Fibroblast of gingiva (primary cell): ENCODE data around the gene KCNE2.
"Not testable (repeated sequence)": the region's sequence is repeated elsewhere in the genome, so short reads cannot be mapped to it uniquely, and the experiment has no call there.

Experiments used
- DNase-seq: peaks from one replicate; pipeline ENCODE4 v3.0.0-alpha.2; 2011; ENCODE audit warnings: low read depth

Gene KCNE2

GRCh38 chr21:34353182-34353581, 10.6 kb upstream of the KCNE2 start:
- no peak for DNase-seq

DNA sequence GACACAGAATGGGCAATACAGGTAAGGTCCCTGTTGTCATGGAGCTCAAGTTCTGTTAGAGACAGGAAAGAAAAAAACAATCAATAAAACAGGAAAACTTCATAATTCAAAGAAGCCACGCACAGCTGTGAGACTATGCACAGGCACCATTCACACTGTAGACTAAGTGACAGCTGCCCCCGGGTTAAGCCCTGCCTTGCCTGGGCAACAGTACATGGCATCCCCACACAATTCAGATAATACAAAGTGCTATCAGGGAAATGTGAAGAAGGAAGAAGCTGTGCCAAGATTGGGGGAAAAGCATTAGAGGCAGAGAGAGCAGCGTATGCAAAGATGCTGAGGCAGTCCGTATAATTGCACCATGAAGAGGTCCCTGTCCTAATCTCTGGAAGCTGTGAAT, 9.0 kb upstream of the KCNE2 start:
- no peak for DNase-seq

- no peak for DNase-seq
These were observed 8.2 kb upstream of the KCNE2 start for GRCh38 chr21:34355570-34355969.

GRCh38 chr21:34357889-34358288, 5.9 kb upstream of the KCNE2 start:
- DNase-seq: no peak

DNA sequence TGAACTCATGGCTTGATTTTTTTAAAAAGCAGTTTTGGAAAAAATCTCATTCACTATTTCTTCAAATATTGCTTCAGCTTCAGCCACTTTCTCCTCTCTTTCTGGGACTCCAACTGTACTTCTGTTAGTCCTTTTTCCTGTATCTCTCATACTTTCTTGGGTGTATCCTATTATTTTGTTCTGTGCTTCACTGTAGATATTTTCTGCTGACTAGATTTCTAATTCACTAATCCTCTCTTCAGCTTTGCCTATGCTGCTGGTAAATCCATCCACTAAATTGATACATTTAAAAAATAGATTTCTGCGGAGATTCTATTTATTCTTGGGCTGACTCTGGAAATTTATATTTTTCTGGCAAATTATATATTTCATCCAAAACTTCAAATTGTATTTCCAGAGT, 4.9 kb upstream of the KCNE2 start:
- DNase-seq: no peak

- no peak for DNase-seq
These were observed 3.1 kb upstream of the KCNE2 start for GRCh38 chr21:34360488-34361241.

DNA sequence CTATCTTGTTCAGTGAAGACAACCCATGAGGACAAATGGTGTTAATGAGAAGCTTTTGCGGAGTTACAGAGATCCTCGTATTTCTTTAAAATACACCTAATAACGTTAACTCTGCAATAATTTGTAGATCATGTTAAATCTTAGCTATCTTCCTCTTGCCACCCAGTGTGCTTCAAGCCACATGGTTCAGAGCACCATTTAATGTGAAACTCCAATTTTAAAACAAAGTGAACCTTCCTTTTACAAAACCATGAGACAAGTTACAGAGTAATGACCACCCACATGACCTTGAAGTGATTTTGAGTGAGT, 1.7 kb upstream of the KCNE2 start:
- no peak for DNase-seq

DNA sequence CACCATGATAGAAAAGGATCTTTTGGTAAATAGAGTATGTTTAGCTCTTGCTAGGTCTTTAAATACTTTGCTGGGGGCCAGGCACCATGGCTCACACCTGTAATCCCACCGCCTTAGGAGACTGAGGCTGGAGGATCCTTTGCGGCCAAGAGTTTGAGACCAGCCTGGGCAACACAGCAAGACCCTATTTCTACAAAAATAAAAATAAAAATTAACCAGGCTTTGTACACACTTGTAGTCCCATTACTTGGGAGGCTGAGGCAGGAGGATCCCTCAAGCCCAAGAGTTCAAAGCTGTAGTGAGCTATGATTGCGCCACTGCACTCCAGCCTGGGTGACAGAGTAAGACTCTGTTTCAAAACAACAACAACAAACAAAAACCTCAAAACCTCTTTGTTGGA, 1.1 kb upstream of the KCNE2 start:
- DNase-seq: no peak

DNA sequence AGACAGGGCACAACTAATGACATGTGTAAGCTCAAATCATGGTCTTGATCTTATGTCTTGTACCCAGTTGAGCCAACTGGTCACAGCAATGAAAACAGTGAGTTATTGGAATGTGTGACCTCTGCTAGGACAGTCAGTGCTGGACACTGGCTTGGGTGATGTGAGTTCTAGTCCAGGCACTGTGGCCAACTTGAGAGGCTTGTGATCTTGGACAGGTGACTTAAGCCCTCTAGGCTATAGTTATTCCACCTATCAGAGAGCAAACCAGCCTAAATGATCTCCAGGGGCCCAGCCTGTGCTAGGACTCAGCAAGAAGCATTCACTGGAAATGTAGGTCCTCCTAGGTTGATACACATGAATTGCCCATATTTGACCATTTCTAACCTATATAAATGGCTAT, 1.1 kb downstream of the KCNE2 start:
- DNase-seq: no peak

GRCh38 chr21:34365809-34366208, 2.0 kb downstream of the KCNE2 start:
- DNase-seq: no peak

DNA sequence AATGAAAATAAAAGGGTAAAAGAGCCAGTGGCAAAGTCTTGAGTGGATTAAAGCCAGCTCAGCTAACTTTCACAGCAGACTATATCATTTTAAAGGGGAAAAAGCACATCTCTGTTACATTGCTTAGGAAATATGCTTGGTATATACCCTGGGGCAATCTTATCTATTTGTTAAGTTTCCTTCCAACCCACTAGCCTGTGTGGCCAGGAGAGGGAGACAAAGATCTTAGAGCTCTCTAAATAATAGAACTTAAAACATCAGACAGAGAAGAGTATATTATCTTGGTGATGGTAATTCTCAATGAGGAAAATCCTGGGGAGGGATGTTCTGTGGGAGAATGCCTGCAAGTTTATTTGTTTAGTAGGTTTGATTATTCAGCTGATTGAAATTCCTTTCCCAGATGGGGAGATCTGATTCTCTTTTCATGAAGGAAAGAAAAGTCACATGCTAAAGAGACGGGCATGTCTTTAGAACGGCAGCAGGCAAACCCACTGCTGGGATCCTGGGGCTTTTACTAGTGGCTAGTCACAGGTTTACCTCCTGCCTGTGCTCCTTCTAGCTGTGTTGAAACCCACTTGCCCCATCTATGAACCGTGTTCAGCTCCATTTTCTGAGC, 3.6 kb downstream of the KCNE2 start:
- peak; percentile 83 for DNase-seq

DNA sequence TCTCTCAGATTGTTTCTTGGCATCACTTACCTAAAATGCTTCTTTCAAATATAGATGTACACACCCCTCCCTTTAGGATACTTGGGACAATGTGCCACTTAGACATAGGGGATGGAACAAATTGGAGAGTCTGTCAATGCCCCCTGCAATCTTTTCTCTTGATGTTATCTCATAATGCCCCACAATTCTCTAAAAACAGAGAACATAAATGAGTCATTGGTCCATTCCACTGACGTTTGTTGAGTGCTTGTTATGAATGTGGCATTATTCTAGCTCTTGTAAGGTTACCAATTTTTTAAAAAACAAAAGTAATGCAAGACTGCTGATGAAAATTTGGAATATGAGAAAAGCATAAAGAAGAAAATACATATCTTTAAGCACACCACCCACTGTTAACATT, 5.9 kb downstream of the KCNE2 start:
- no peak for DNase-seq

GRCh38 chr21:34372321-34372720, 8.5 kb downstream of the KCNE2 start:
- no peak for DNase-seq

DNA sequence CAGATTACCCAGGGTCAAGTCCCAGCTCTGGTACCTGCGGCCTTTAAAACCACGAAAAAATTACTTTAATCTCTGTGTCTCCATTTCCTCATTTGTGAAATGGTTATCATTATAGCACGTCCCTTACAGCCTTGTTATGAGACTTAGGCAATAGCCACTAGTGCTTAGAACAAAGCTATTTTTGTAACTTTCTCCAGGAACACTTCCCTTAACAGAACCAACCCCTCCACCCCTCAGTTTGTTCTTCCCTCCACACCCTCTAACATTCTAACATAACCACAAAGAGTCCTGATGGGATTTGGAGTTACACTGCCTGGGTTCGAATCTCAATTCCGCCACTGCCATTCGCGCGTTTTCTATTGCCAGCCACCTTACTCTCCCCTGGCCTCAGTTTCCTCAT, 10.7 kb downstream of the KCNE2 start:
- not testable (repeated sequence) for DNase-seq

GRCh38 chr21:34374940-34375618, 11.3 kb downstream of the KCNE2 start, which contains the start of gene SMIM11:
SMIM11 (plus strand) TSS chr21:34375507; CDS start chr21:34379505, 3,998 bp downstream.
- DNase-seq: not testable (repeated sequence)

DNA sequence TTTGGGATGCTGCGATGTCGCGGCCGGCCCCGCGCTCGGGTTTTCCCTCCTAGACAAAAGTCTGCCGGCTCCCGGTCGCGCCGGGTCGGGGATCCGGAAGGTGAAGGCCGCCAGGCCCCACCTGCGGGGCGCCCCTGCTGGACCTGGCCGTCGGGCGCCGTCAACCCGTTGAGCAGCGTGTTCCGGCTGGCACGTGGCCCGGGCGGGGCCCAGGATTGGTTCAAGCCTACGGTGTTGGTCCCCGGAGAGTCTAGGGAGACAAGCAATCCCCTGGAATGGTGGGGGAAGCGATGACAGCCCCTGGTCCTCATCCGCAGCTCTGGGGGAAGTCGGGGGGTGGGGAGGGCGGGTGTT, 11.8 kb downstream of the KCNE2 start:
- DNase-seq: not testable (repeated sequence)

GRCh38 chr21:34383138-34383537, 19.3 kb downstream of the KCNE2 start:
- DNase-seq: not testable (repeated sequence)

DNA sequence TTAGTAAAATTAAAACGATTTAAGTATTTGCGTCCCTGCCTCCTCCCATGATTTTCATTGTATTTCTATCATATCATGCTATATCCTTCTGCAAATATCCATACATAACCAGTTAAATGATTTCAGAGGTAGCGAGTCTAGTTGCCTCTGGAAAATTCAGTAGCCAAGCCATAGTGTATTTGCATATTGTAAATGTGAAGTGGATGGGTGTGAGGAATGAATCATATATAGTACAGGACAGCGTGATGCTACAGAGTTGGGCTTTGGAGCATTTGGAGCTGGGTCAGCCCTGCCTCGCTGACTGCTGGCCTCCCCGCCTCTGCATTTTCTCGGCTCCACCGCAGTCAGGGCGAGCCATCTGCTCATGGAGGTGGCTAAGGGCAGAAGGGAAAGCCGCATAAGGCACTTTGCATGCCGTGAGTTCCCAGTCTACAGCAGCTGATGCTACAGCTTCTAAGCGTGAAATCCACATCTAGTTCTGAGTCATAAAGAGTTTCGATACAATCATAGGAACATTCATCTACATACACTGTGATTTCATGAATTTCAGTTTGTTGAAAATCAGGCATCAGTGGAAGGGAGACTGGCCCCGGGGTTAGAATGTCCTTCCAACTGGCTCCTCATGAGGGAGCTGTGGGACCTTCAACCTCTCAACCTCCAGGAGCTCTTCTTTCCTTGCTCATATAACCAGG, 20.1 kb downstream of the KCNE2 start:
- DNase-seq: not testable (repeated sequence)

GRCh38 chr21:34400522-34400921, 36.7 kb downstream of the KCNE2 start:
- DNase-seq: not testable (repeated sequence)

DNA sequence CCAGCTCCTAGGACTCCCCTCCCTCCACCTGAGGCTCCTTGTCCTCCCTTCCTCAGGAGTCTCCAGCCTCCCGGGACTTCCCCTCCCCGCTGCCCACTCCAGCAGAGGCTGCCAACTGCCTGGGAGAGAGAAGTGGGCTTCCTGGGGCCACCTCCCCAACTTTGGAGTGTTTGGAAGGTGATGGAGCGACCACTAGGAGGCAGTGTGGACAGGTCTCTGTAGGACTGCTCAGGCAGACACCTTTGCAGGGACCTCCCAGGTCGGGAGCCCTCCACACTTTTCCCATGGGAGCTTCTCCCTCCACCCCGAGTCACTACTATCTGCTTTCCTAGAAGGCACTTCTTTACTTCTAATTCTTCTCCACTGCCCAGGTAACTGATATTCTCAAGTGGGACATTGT, 40.9 kb downstream of the KCNE2 start:
- not testable (repeated sequence) for DNase-seq

GRCh38 chr21:34405686-34406085, 41.9 kb downstream of the KCNE2 start:
- DNase-seq: not testable (repeated sequence)

- DNase-seq: not testable (repeated sequence)
These were observed 42.3 kb downstream of the KCNE2 start for GRCh38 chr21:34406102-34406501.

GRCh38 chr21:34406676-34407075, 42.9 kb downstream of the KCNE2 start:
- not testable (repeated sequence) for DNase-seq
